BE2C (cell line): ENCODE data around the gene KRT81.

Experiments used
- DNase-seq: peaks from one replicate; pipeline ENCODE4 v3.0.0-alpha.2; 2020
- H3K27me3 ChIP-seq: fragments of 250-450 bp; sonication (Bioruptor Pico); 2 replicates; pipeline ENCODE4 v1.5.1; 2020; ENCODE audit warnings: mild to moderate bottlenecking
- H3K36me3 ChIP-seq: fragments of 250-450 bp; sonication (Bioruptor Pico); 2 replicates; pipeline ENCODE4 v1.5.1; 2020; ENCODE audit warnings: mild to moderate bottlenecking
- H3K4me1 ChIP-seq: fragments of 250-450 bp; sonication (Bioruptor Pico); 2 replicates; pipeline ENCODE4 v1.5.1; 2020
- H3K4me3 ChIP-seq: 2 replicates; pipeline ENCODE4 v1.5.1; 2011; ENCODE audit warnings: low read depth, low read length
- H3K9me3 ChIP-seq: fragments of 250-450 bp; sonication (Bioruptor Pico); 2 replicates; pipeline ENCODE4 v1.5.1; 2020
- CTCF ChIP-seq: IDR thresholded peaks from 2 replicates; pipeline ENCODE4 v1.5.1; 2012; ENCODE audit warnings: mild to moderate bottlenecking, low read depth, low read length

KRT81 gene

GRCh38 chr12:52320784-52321400, 29.6 kb upstream of the KRT81 start, which contains the start of gene KRT83:
Gene KRT83 (minus strand): TSS chr12:52321398. CDS start chr12:52321335, 63 bp downstream.
- TF ChIP-seq CTCF = no peak
- Histone ChIP-seq H3K4me3 (no peak within 1 kb of the TSS), H3K27me3 (peaks cover 44% of the 10 kb centered on the region), H3K9me3 (no peaks in the 10 kb centered on the region), H3K36me3 (no peaks in the 10 kb centered on the region), H3K4me1 (no peaks in the 10 kb centered on the region)
- DNase-seq = no peak

- no peak for DNase-seq
Observed at GRCh38 chr12:52319097-52319496, 27.8 kb upstream of the KRT81 start.

GRCh38 chr12:52318241-52318990, 27.1 kb upstream of the KRT81 start:
- Histone ChIP-seq H3K4me1 (no peaks in the 10 kb centered on the region), H3K4me3 (no peak overlapping the region), H3K27me3 (peaks cover 51% of the 10 kb centered on the region), H3K9me3 (no peaks in the 10 kb centered on the region), H3K36me3 (no peaks in the 10 kb centered on the region)
- no peak for DNase-seq
- TF ChIP-seq CTCF = no peak

More at GRCh38 chr12:52319097-52319496, 27.8 kb upstream of the KRT81 start:
- peaks cover 51% of the 10 kb centered on the region for H3K27me3 ChIP-seq
- TF ChIP-seq CTCF = no peak
- H3K36me3 ChIP-seq = no peaks in the 10 kb centered on the region
- H3K4me3 ChIP-seq = no peak overlapping the region
- no peaks in the 10 kb centered on the region for H3K4me1 ChIP-seq
- no peaks in the 10 kb centered on the region for H3K9me3 ChIP-seq

- Histone ChIP-seq H3K9me3 (no peaks in the 10 kb centered on the region), H3K27me3 (peaks cover 43% of the 10 kb centered on the region), H3K4me3 (no peak overlapping the region), H3K36me3 (no peaks in the 10 kb centered on the region), H3K4me1 (no peaks in the 10 kb centered on the region)
- DNase-seq = no peak
- no peak for TF ChIP-seq CTCF
Observed at GRCh38 chr12:52317468-52318052, 26.2 kb upstream of the KRT81 start.

DNA sequence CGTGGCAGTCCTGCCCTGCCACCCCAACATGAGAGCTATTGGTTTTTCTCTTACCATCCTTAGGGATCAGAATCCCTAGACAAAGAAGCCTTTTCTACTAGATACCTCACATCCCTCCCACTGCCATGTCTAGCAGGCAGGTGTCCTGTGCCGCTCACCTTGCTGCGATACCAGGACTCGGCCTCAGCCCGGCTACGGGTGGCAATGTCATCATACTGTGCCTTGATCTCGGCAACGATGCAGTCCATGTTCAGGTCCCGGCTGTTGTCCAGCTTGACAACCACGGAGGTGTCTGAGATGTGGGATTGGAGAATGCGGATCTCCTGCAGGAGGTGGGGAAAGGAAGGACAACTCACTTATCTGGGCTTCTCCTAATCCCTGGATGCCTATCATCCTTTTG, 25.4 kb upstream of the KRT81 start:
- Histone ChIP-seq H3K4me1 (no peaks in the 10 kb centered on the region), H3K27me3 (peaks cover 37% of the 10 kb centered on the region), H3K36me3 (no peaks in the 10 kb centered on the region), H3K4me3 (no peak overlapping the region), H3K9me3 (no peaks in the 10 kb centered on the region)
- TF ChIP-seq CTCF = no peak
- DNase-seq = no peak

DNA sequence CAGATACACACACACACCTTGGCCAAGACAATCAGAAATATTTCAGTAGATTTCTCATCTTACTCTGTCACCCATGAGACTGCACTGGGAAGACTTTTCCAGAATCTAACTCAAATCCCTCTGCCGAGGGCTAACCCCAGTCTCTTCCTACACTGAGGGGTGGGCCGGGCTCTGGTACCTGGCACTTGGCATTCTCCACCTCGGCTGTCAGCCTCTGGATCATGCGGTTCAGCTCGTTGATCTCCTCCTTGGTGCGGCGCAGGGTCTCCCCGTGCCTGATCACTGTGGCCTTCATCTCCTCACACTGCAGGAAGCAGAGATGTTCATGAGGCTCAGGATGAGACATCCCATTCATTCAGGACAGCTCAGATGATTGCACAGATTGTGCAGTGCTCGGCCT, 25.0 kb upstream of the KRT81 start:
- DNase-seq = no peak
- peaks cover 33% of the 10 kb centered on the region for H3K27me3 ChIP-seq
- TF ChIP-seq CTCF = no peak
- H3K4me1 ChIP-seq = no peaks in the 10 kb centered on the region
- no peaks in the 10 kb centered on the region for H3K36me3 ChIP-seq
- no peaks in the 10 kb centered on the region for H3K9me3 ChIP-seq
- H3K4me3 ChIP-seq = no peak overlapping the region
